Suppressor macrophage (primary cell): ENCODE measurements around the gene IQCN.

Experiments
- DNase-seq, 4 experiments: peaks; one replicate each; pipeline ENCODE4 v3.0.0-alpha.2; 2020 to 2022

The IQCN gene

GRCh38 chr19:18304458-18305310 lies 30.4 kb upstream of the IQCN start:
- peak; percentile 90 to 95 (median 94) for DNase-seq

GRCh38 chr19:18304208-18304457 lies 29.9 kb upstream of the IQCN start:
- DNase-seq, result peak; percentile 27 to 50 (median 36)

GRCh38 chr19:18301718-18302111 lies 27.5 kb upstream of the IQCN start:
- peak in 1 of 4 experiments; percentile 3 for DNase-seq

DNA sequence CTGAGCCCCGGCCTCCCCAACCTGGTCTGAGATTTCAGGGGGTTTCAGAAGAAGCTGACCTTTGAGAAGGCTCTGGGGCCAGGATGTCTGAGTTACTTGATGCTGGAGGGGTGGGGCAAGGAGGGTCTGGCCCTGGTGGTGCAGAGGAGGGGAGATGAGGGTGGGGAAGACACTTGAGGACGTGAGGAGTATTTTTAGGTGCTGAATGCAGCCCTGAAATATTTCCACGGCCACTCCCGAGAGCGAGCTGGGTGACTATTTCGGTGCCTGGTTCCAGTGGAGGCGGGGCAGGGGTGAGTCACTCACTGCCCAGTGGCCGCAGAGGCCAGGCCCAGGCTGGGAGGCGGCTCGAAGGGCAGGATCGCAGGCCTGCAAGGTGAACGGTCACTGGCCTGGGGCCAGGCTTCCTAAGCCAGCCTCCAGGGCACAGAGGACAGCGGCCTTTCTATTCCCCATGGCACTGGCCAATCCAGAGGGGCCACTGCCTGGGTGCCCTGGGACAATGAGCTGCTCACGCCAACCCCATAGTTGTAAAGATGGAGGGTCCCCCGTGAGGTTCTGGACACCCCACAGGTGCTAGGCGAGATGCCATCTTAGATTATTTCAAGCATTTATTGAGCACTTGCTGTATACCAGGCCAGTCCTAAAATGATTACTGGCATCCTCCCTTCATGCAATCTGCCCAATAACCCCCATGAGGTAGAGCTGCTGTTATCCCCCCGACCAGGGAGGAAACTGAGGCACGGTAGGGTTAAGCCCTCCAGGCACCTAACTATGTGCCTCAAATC lies 26.9 kb upstream of the IQCN start:
- DNase-seq, result peak; percentile 67 to 85 (median 77)

GRCh38 chr19:18299654-18300053 lies 25.4 kb upstream of the IQCN start:
- DNase-seq, result no peak

- DNase-seq, result no peak
Measured at GRCh38 chr19:18298601-18299000, 24.3 kb upstream of the IQCN start.

DNA sequence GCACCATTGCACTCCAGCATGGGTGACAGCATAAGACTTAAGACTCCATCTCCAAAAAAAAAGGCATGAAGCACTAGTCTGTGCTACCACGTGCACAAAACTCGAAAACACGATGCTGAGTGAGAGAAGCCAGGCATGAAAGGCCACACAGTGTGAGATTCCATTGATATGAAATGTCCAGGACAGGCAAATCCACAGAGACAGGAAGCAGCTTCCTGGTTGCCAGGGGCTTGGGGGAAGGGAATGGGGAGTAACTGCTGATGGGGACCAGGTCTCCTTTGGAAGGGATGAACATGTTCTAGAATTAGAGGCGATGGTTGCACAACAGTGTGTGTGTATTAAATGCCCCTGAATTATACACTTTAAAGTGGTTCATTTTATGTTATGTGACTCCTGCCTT lies 23.1 kb upstream of the IQCN start:
- no peak for DNase-seq

- no peak for DNase-seq
Measured at GRCh38 chr19:18295034-18295451, 20.8 kb upstream of the IQCN start.

GRCh38 chr19:18294467-18294864 lies 20.2 kb upstream of the IQCN start:
- no peak for DNase-seq

DNA sequence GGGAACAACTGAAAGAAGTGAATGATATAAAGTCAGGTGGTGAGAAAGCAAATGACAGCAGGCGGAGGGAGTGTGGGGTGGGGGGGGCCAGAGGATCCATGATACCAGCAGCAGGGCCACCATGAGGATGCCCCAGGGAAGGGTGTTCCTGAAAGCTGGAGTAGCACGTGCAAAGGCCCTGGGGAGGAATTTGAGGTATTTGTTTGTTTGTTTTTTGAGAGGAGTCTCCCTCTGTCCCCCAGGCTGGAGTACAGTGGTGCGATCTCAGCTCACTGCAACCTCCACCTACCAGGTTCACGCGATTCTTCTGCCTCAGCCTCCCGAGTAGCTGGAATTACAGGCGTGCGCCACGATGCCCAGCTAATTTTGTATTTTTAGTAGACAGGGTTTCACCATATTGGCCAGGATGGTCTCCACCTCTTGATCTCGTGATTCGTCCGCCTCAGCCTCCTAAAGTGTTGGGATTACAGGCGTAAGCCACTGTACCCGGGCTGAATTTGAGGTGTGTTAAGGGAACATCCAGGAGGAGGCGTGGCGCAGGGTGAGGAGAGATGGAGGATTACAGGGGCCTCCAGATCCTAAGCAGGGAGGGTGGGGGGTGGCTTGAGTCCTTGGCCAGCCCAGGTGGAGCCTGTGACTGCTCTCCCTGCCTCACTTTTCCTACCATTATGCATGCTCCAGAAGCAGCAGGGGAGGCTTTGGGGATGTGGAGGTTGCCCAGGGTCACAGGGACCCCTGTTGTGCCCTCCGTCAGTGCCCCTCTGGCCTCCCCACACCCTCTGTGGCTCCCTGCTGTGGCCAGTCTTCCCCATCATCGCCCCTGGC lies 19.6 kb upstream of the IQCN start:
- DNase-seq, result no peak

DNA sequence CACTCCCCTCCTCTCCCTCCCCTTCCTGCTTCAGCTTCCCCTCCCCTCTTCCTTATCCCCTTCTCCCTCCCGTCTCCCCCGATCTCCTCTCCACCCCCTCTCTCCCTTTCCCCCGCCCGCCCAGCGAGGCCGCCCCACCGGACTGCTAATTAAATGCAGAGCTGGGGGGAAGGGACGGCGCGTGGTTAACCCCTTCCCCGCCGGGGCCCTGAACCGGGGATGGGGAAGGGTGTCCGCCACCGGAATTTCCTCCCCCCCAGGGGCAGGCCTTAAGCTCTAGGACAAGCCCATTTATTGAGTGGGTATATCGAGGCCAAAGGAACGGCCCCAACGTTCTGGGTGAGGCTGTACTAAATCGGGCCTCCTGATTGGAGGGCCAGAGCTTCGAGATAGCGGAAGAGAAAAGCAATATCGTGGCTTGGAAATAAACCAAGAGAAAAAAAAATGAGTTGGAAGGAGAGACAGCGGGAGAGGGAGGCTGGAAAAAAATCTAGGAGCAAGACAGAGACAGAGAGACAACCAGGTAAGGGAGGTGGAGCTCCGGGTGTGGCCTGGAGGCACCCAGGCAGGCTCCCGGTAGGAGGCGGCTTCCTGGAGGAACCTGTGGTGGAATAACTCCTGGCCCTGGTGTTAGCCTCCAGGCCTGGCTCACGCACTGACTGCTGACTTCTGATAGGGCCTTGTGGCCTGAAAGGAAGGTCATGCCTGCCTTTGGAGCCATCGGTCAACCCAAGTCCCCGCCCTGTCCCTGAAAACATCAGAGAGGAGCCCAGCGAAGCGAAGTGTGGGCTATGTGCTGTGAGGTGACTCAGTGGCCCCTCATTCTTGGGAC lies 18.8 kb upstream of the IQCN start:
- DNase-seq, result peak; percentile 83 to 90 (median 88)

DNA sequence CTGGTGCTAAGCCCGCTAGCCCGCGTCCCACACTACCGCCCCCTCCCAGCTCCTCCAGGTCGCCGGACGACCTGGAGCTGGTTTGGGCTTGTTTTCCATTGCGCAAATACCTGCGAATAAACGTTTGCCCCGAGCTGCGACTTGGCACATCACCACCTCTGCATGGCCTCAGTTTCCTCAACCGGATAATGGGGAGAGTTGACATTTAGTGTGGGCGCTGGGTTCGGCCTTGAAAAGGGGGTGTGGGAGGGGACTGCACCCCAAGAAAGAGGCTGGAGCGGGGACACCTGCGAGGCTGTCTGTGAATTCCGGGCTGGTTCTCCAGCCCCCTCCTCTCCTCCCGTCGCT lies 18.2 kb upstream of the IQCN start:
- DNase-seq, result no peak

DNA sequence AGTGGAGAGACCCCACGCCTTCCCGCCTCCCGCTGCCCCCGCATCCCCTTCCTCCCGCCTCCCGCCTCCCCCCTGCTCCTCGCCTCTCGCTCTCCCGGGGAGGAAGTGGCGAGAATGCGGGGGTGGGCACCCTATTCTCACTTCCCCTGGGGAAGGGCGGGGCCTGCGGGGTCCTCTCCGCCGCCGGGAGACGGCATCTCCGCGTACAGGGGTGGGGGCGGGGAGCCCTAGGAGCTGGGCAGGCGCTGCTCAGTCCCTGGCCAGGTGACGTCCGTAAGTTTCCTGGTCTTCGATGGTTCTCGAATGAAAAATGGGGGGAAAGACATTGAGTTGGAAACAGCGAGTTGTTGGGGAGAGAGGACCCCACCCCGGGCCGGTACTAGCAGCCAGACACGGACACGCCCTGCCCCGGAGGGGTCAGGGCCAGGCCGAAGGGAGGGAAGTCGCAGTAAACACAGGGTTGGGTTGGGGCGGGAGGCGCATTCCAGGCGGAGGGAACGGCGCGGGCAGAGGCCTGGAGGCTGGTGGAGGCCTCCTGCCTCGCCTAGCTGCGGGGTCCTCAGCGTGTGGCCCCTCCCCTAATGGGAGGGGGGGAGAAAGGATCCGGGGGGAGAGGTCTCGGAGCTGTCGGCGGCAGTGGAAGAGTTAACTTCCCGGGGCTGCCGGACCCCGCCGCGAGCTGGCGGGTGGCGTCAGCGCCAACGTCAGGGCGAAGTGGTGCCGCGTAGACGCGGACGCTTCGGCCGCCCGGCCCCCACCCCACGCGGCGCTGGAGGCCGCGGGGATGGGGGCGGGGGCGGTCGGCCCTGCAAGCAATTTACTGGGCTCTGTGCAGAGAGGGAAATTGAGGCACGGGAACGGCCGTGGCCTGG lies 17.6 kb upstream of the IQCN start:
- DNase-seq, result peak; percentile 91 to 97 (median 96)

- peak in 1 of 4 experiments; percentile 30 for DNase-seq
Measured at GRCh38 chr19:18291019-18291524, 16.8 kb upstream of the IQCN start.

DNA sequence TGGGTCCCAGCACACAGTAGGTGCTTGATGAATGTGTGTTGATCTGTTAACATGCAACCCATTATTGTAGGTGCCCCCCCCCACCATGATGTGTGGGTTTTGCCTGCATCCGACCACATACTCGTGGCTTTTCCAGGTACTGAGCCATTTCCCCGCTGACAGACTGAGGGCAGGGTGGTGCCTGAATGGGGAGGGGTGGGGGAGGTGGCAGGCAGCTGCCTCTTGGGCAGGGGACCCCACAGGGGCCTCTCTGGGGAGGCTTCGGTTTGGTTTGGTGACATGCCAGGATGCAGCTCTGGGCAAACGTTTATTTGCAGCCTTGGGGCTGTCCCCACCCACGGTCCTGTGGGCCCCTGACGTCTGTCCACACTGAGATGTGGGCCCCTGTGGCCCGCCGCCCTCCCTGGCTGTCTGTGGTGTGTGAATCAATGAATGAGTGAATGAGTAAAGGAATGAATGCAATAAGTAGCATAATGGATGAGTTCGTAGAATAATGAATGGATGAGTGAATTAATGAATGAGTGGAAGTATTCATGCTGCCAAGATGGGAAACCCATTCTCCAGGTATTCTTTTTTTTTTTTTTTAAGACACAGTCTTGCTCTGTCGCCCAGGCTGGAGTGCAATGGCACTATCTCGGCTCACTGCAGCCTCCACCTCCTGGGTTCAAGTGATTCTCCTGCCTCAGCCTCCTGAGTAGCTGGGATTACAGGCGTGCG lies 16.2 kb upstream of the IQCN start:
- DNase-seq, result peak; percentile 66 to 87 (median 79)

DNA sequence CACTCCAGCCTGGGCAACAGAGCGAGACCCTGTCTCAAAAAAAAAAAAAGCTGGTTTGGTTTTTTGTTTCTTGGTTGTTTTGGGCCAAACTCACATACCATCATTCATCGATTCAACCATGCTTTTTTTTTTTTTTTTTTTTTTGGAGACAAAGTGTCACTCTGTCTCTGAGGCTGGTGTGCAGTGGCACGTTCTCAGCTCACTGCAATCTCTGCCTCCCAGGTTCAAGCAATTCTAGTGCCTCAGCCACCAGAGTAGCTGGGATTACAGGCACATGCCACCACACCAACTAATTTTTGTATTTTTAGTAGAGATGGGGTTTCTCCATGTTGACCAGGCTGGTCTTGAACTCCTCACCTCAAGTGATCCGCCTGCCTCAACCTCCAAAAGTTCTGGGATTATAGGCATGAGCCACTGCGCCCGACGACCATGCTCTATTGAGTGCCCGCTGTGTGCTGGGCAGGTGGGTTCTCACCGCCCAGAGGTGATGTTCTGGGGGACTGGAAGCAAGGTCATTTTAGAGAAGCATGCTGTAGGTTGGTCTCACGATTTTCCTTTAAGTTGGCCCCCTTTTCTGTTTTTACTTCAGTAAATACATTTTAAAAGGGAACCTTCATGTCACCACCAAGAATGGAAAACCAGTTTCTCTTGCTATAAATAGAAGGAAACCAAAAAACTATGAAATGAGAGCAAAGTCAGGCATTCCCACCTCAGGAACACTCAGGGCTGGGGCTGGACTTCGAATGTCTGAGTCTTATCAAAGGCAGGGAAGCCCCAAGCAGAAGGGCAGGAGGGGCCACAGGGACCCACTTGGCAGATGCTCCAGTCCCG lies 15.4 kb upstream of the IQCN start:
- peak in 2 of 4 experiments; percentile 28 to 30 for DNase-seq

- no peak for DNase-seq
Measured at GRCh38 chr19:18287836-18288772, 13.9 kb upstream of the IQCN start.

DNA sequence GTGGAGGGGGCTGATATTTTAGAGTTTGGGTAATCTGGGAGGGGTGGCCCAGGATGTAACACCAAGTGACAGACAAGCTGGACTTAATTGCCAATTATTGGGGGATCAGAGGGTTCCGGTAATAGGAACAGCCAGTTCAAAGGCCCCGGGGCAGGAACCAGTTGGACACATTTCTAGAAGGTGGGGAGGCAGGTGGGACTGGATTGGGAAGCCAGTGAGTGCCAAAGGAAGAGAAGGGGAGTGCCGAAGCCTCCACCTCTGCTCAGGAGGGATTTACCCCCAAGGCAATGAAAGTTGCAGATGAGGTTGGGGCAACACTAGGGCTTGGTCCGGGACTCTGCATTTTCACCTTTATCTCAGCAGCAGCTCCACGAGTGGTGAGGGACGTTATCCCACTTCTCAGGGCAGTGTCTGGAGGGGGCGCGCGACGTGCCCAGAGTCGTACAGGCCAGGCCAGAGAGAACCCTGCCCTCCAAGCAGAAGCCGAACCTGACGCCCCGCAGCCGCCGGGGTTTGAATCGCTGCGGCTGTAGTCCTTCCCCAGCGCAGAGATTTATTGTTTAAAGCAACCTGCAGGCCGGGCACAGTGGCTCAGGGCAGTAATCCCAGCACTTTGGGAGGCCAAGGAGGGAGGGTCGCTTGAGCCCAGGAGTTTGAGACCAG lies 12.9 kb upstream of the IQCN start:
- no peak for DNase-seq
